Measurements from ENCODE around the gene NANOS2. TPM values are rescaled to one million over a fixed set of nuclear protein-coding genes. Genes with fewer than 3 reads are reported as not detected.

Gene NANOS2
- total and polyA plus RNA-seq, 9 donors, result not detected

GRCh38 chr19:45863335-45863839, 51.2 kb downstream of the NANOS2 start:
- H3K27me3 ChIP-seq, result peaks cover 7% of the 10 kb centered on the region
- WGBS, 3 donors, result 0 to 2% (median 1%) methylated on average over 22 of the region's 22 CpGs
- no peaks in the 10 kb centered on the region for H3K36me3 ChIP-seq
- no peaks in the 10 kb centered on the region for H3K9me3 ChIP-seq
- intact Hi-C loops (cut with DNase I), result no loop called here
- H3K27ac ChIP-seq, result no peak overlapping the region
- H3K4me1 ChIP-seq (ENCODE audit: insufficient read depth), result peaks cover 4% of the 10 kb centered on the region
- TF ChIP-seq EP300 (IDR thresholded peaks at IDR 0.05), result peak; percentile 50
- TF ChIP-seq, protein P1, sequence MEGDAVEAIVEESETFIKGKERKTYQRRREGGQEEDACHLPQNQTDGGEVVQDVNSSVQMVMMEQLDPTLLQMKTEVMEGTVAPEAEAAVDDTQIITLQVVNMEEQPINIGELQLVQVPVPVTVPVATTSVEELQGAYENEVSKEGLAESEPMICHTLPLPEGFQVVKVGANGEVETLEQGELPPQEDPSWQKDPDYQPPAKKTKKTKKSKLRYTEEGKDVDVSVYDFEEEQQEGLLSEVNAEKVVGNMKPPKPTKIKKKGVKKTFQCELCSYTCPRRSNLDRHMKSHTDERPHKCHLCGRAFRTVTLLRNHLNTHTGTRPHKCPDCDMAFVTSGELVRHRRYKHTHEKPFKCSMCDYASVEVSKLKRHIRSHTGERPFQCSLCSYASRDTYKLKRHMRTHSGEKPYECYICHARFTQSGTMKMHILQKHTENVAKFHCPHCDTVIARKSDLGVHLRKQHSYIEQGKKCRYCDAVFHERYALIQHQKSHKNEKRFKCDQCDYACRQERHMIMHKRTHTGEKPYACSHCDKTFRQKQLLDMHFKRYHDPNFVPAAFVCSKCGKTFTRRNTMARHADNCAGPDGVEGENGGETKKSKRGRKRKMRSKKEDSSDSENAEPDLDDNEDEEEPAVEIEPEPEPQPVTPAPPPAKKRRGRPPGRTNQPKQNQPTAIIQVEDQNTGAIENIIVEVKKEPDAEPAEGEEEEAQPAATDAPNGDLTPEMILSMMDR (IDR thresholded peaks at IDR 0.05), result no peak
- H3K4me3 ChIP-seq, result peak overlapping the region; percentile 97
- no peak for DNase-seq

Other genes starting within 250 kb of the NANOS2 start
- gene GIPR, start 246.6 kb downstream of the NANOS2 start, total RNA-seq, result 1 to 10 TPM in 1 of 7 donors, under 1 TPM in 3, not detected in 3; 0.20 to 1.6 (median 0.59) TPM
- gene GIPR, start 246.6 kb downstream of the NANOS2 start, polyA plus RNA-seq, result under 1 TPM; 0.02 to 0.33 TPM
- gene SNRPD2, start 222.8 kb downstream of the NANOS2 start, total RNA-seq, result 100 to 1,000 TPM; 288 to 508 (median 382) TPM
- gene SNRPD2, start 222.8 kb downstream of the NANOS2 start, polyA plus RNA-seq, result 100 to 1,000 TPM; 279 to 499 TPM
- gene QPCTL, start 222.1 kb downstream of the NANOS2 start, total RNA-seq, result 10 to 100 TPM in 1 of 7 donors, 1 to 10 TPM in 6; 4.2 to 15.3 (median 7.3) TPM
- 1 to 10 TPM; 3.2 to 6.8 TPM for gene QPCTL, start 222.1 kb downstream of the NANOS2 start, polyA plus RNA-seq
- 10 to 100 TPM; 13.4 to 32.5 (median 22.4) TPM for gene FBXO46, start 183.9 kb downstream of the NANOS2 start, total RNA-seq
- 10 to 100 TPM in 1 of 2 donors, 1 to 10 TPM in 1; 6.7 to 13.9 TPM for gene FBXO46, start 183.9 kb downstream of the NANOS2 start, polyA plus RNA-seq
- gene MEIOSIN, start 181.3 kb downstream of the NANOS2 start, total RNA-seq, result not detected
- not detected for gene MEIOSIN, start 181.3 kb downstream of the NANOS2 start, polyA plus RNA-seq
- gene SIX5, start 145.5 kb downstream of the NANOS2 start, total RNA-seq, result 10 to 100 TPM; 21.0 to 64.4 (median 44.4) TPM
- gene SIX5, start 145.5 kb downstream of the NANOS2 start, polyA plus RNA-seq, result 10 to 100 TPM in 1 of 2 donors, 1 to 10 TPM in 1; 5.4 to 43.5 TPM
- 100 to 1,000 TPM in 2 of 7 donors, 10 to 100 TPM in 5; 21.0 to 105 (median 62.5) TPM for gene DMPK, start 132.3 kb downstream of the NANOS2 start, total RNA-seq
- 10 to 100 TPM; 24.3 to 56.7 TPM for gene DMPK, start 132.3 kb downstream of the NANOS2 start, polyA plus RNA-seq
- 10 to 100 TPM; 28.4 to 85.4 (median 61.1) TPM for gene DMWD, start 121.9 kb downstream of the NANOS2 start, total RNA-seq
- gene DMWD, start 121.9 kb downstream of the NANOS2 start, polyA plus RNA-seq, result 10 to 100 TPM; 11.4 to 33.9 TPM
- under 1 TPM in 2 of 7 donors, not detected in 5; 0.13 to 0.15 TPM for gene RSPH6A, start 99.5 kb downstream of the NANOS2 start, total RNA-seq
- not detected for gene RSPH6A, start 99.5 kb downstream of the NANOS2 start, polyA plus RNA-seq
- gene SYMPK, start 51.6 kb downstream of the NANOS2 start, total RNA-seq, result 10 to 100 TPM; 24.8 to 61.9 (median 52.2) TPM
- 10 to 100 TPM; 37.7 to 41.9 TPM for gene SYMPK, start 51.6 kb downstream of the NANOS2 start, polyA plus RNA-seq
- under 1 TPM in 1 of 7 donors, not detected in 6; 0.26 TPM for gene FOXA3, start 50.5 kb downstream of the NANOS2 start, total RNA-seq
- under 1 TPM in 1 of 2 donors, not detected in 1; 0.04 TPM for gene FOXA3, start 50.5 kb downstream of the NANOS2 start, polyA plus RNA-seq
- 10 to 100 TPM; 30.4 to 59.4 (median 41.4) TPM for gene IRF2BP1, start 28.6 kb downstream of the NANOS2 start, total RNA-seq
- gene IRF2BP1, start 28.6 kb downstream of the NANOS2 start, polyA plus RNA-seq, result 10 to 100 TPM in 1 of 2 donors, 1 to 10 TPM in 1; 2.7 to 29.5 TPM
- gene MYPOP, start 12.2 kb downstream of the NANOS2 start, total RNA-seq, result 1 to 10 TPM; 3.0 to 9.1 (median 7.0) TPM
- gene MYPOP, start 12.2 kb downstream of the NANOS2 start, polyA plus RNA-seq, result 1 to 10 TPM; 4.2 to 4.4 TPM
- gene NOVA2, start 59.1 kb upstream of the NANOS2 start, total RNA-seq, result 1 to 10 TPM in 5 of 7 donors, under 1 TPM in 2; 0.23 to 4.8 (median 2.2) TPM
- gene NOVA2, start 59.1 kb upstream of the NANOS2 start, polyA plus RNA-seq, result 1 to 10 TPM; 1.5 to 3.5 TPM
- 10 to 100 TPM in 6 of 7 donors, 1 to 10 TPM in 1; 7.6 to 19.6 (median 16.6) TPM for gene CCDC61, start 80.7 kb upstream of the NANOS2 start, total RNA-seq
- gene CCDC61, start 80.7 kb upstream of the NANOS2 start, polyA plus RNA-seq, result 10 to 100 TPM in 1 of 2 donors, 1 to 10 TPM in 1; 2.7 to 12.5 TPM
- gene PGLYRP1, start 108.3 kb upstream of the NANOS2 start, total RNA-seq, result not detected
- gene PGLYRP1, start 108.3 kb upstream of the NANOS2 start, polyA plus RNA-seq, result not detected
- gene IGFL4, start 126.2 kb upstream of the NANOS2 start, total RNA-seq, result not detected
- gene IGFL4, start 126.2 kb upstream of the NANOS2 start, polyA plus RNA-seq, result not detected
- gene IGFL3, start 209.9 kb upstream of the NANOS2 start, total RNA-seq, result not detected
- not detected for gene IGFL3, start 209.9 kb upstream of the NANOS2 start, polyA plus RNA-seq
- gene IGFL2, start 233.5 kb upstream of the NANOS2 start, total RNA-seq, result under 1 TPM in 2 of 7 donors, not detected in 5; 0.23 to 0.27 TPM
- gene IGFL2, start 233.5 kb upstream of the NANOS2 start, polyA plus RNA-seq, result not detected